T-helper 1 cell treated with Interleukin-12 subunit alpha and Interleukin-12 subunit beta and Interleukin-4 antibody, amounts not matched to agents 30 μg/mL and 1 μg/mL, for 36 hours (primary cell): ENCODE results near the gene AUTS2.

ENCODE experiments used
- H3K27ac Mint-ChIP-seq: one replicate; pipeline ENCODE4 v1.8.0; 2021; ENCODE audit warnings: mild to moderate bottlenecking, mixed read lengths
- H3K27me3 Mint-ChIP-seq: one replicate; pipeline ENCODE4 v1.8.0; 2021; ENCODE audit warnings: low read depth, mixed read lengths
- H3K36me3 Mint-ChIP-seq: one replicate; pipeline ENCODE4 v1.8.0; 2021; ENCODE audit warnings: low read depth, mixed read lengths
- H3K4me1 Mint-ChIP-seq: one replicate; pipeline ENCODE4 v1.8.0; 2021; ENCODE audit warnings: low read depth, mixed read lengths
- H3K4me3 Mint-ChIP-seq: one replicate; pipeline ENCODE4 v1.8.0; 2021; ENCODE audit warnings: mild to moderate bottlenecking, moderate library complexity, mixed read lengths
- H3K9me3 Mint-ChIP-seq: one replicate; pipeline ENCODE4 v1.8.0; 2021; ENCODE audit warnings: mixed read lengths

The AUTS2 gene

DNA sequence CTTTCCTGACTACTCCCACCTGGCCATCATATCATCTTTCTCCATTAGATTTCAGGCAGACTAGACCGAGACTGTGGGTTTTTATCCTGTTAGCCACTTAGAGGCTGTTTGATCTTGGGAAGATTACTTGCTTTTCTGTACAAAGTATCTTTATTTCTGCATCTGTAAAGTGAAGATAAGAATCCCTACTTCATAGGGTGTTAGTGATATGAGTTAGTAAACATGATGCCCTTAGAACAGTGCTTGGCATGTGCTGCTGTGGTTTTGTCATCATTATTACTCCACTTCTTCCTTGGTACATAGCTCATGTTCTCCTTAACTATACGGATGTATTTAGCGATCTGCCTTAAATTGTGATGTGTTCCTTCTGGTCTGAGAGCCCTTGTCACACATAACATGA, 165.2 kb downstream of the AUTS2 start:
- no peak overlapping the region for H3K27ac Mint-ChIP-seq
- H3K4me1 Mint-ChIP-seq: peaks cover 2% of the 10 kb centered on the region
- no peaks in the 10 kb centered on the region for H3K36me3 Mint-ChIP-seq
- peaks cover 3% of the 10 kb centered on the region for H3K9me3 Mint-ChIP-seq
- H3K4me3 Mint-ChIP-seq: no peak overlapping the region
- no peaks in the 10 kb centered on the region for H3K27me3 Mint-ChIP-seq

DNA sequence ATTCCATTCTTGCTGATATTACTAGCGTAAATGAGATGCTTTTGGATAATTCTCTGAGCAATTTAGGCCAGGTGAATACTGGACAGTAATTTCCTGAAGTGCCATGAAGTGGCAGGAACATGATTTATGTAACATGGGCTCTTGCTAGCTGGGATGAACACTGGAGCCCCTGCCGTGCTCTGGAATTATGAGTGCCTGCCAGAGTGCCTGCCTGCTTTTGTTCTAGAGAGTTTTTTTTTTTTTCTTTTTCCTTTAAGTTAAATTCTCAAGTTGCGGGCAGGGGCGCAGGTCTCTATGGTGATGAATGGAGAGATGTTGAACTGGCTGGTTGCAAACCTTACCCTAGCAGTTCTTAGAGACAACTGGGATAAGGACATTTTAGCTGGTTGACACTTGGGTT, 165.9 kb downstream of the AUTS2 start:
- Mint-ChIP-seq H3K4me1 (peaks cover 2% of the 10 kb centered on the region), H3K36me3 (no peaks in the 10 kb centered on the region)

GRCh38 chr7:69764681-69765080, 166.4 kb downstream of the AUTS2 start:
- Mint-ChIP-seq H3K4me3 (no peak overlapping the region), H3K27me3 (no peaks in the 10 kb centered on the region), H3K9me3 (peaks cover 3% of the 10 kb centered on the region), H3K36me3 (no peaks in the 10 kb centered on the region), H3K4me1 (peaks cover 2% of the 10 kb centered on the region), H3K27ac (no peak overlapping the region)

More for the DNA sequence above, 165.9 kb downstream of the AUTS2 start:
- no peak overlapping the region for H3K4me3 Mint-ChIP-seq
- no peaks in the 10 kb centered on the region for H3K27me3 Mint-ChIP-seq
- H3K27ac Mint-ChIP-seq: no peak overlapping the region
- H3K9me3 Mint-ChIP-seq: peaks cover 3% of the 10 kb centered on the region

- Mint-ChIP-seq H3K27ac (no peak overlapping the region), H3K4me1 (peaks cover 2% of the 10 kb centered on the region), H3K36me3 (no peaks in the 10 kb centered on the region), H3K4me3 (no peak overlapping the region), H3K9me3 (peaks cover 3% of the 10 kb centered on the region), H3K27me3 (no peaks in the 10 kb centered on the region)
These were observed 167.6 kb downstream of the AUTS2 start for GRCh38 chr7:69765879-69766278.

GRCh38 chr7:69768986-69769595, 170.8 kb downstream of the AUTS2 start:
- peaks cover 3% of the 10 kb centered on the region for H3K9me3 Mint-ChIP-seq

DNA sequence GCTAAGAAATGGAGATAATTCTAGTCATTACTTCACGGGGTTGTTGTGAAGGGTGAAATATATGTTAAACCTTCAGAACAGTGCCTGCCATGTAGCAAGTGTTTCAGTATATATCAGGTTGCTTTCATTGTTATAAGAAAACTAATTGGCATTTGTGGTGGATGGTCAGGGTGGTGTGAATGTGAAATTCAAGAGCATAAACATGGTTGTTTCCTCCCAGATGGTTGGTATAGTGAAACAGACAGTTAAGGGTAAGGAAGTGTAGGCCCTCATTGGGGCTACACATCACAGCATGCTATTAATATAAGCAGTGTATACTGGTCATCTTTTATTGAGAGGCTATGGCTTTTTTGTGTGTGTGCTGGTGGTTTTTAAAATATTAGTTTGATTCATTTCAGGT, 171.6 kb downstream of the AUTS2 start:
- H3K36me3 Mint-ChIP-seq: no peaks in the 10 kb centered on the region
- peaks cover 2% of the 10 kb centered on the region for H3K4me1 Mint-ChIP-seq
- H3K9me3 Mint-ChIP-seq: peaks cover 3% of the 10 kb centered on the region
- no peak overlapping the region for H3K4me3 Mint-ChIP-seq
- H3K27me3 Mint-ChIP-seq: no peaks in the 10 kb centered on the region
- H3K27ac Mint-ChIP-seq: no peak overlapping the region

More at GRCh38 chr7:69768986-69769595, 170.8 kb downstream of the AUTS2 start:
- Mint-ChIP-seq H3K27me3 (no peaks in the 10 kb centered on the region), H3K4me3 (no peak overlapping the region), H3K27ac (no peak overlapping the region), H3K4me1 (peaks cover 2% of the 10 kb centered on the region), H3K36me3 (no peaks in the 10 kb centered on the region)

GRCh38 chr7:69770613-69771012, 172.3 kb downstream of the AUTS2 start:
- no peak overlapping the region for H3K27ac Mint-ChIP-seq
- H3K27me3 Mint-ChIP-seq: no peaks in the 10 kb centered on the region
- H3K9me3 Mint-ChIP-seq: peaks cover 3% of the 10 kb centered on the region
- no peaks in the 10 kb centered on the region for H3K36me3 Mint-ChIP-seq
- no peak overlapping the region for H3K4me3 Mint-ChIP-seq
- H3K4me1 Mint-ChIP-seq: peaks cover 2% of the 10 kb centered on the region

DNA sequence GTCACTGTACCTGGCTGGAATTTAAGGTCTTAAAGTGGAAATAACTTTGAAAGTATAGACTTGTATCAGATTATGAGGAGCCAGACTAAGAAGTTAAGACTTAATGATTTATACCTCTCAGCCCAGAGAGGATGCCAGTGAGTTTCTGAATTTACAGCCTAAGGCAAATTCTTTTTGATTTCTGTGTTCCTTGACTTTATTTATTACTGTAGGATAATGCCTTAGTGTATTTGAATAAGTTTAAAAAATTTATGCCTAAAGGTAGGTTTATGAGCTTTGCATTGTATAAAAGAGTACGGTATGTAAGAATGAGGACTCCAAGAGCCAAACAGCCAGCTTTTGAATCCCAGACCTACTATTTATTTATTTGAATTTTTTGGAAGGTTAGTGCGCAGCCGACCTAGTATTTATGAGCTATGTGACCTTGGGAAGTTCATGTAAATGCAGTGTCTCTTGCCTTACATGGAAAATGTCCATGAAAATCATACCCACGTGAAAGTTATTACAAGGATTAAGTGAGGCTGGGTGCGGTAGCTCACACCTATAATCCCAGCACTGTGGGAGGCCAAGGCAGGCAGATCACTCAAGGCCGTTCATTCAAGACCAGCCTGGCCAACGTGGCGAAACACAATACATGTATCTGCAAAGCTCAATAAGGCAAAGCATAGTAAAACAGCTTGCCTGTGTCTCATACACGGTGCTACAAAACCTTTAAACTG, 174.6 kb downstream of the AUTS2 start:
- Mint-ChIP-seq H3K4me1 (no peaks in the 10 kb centered on the region), H3K36me3 (no peaks in the 10 kb centered on the region), H3K27me3 (no peaks in the 10 kb centered on the region), H3K4me3 (no peak overlapping the region), H3K27ac (no peak overlapping the region), H3K9me3 (no peaks in the 10 kb centered on the region)

DNA sequence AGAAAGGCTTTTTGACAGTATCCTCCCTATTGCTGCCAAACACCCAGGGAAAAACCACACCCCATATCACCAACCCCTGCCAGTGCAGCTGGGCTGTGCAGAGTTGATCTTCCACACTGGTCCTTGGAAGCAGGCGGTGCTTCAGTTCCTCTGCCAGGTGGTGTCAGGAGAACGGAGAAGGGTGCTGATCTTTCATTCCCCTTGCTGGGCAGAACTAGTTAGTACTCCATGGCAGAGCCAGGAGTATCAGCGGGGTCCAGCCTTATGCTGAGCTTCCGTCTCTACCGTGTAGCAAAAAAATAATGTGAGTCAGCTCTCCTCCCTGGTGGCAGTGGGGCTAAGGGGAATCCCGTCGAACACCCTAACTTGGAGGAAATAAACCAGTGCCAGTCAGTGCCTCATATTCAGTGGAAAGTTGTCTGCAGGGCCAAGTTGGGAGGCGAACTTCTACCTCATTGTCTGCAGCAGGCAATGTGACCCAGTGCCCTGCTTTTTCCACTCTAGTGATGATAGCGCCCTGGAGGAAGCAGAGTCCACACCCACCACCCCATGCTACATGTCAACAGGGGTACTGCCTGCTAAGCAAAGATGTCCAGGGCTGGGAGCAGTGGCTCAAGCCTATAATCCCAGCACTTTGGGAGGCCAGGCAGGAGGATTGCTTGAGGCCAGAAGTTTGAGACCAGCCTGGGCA, 175.4 kb downstream of the AUTS2 start:
- Mint-ChIP-seq H3K9me3 (no peaks in the 10 kb centered on the region), H3K4me1 (no peaks in the 10 kb centered on the region), H3K36me3 (no peaks in the 10 kb centered on the region), H3K27me3 (no peaks in the 10 kb centered on the region), H3K4me3 (no peak overlapping the region), H3K27ac (no peak overlapping the region)

DNA sequence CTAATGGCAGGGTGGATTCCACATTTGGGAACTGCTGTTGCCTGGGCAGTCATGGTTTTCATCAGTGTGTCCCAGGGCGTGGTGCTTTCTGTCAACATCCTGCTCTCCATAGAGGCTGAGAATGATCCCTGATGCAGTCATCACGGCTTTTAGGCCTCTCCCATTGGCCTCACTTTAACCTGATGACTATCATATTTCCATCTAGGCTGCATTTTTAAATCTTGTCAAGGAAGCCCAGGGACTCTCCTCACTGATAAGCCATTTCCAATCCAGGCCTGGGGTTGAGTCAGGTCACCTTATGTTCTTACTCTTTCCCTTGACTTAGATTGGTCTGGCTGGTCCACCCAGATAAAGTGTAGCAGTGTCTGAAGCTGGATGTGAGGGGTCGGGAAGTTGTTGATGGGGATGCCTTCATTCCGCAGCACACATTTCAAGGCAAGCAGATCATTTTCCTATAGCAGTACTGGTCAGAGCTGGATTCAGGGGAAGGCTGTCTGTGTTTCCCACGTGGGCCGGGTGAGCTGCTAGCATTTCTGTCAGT, 177.0 kb downstream of the AUTS2 start:
- H3K4me1 Mint-ChIP-seq: no peaks in the 10 kb centered on the region
- no peaks in the 10 kb centered on the region for H3K36me3 Mint-ChIP-seq
- no peak overlapping the region for H3K27ac Mint-ChIP-seq
- H3K27me3 Mint-ChIP-seq: no peaks in the 10 kb centered on the region
- no peak overlapping the region for H3K4me3 Mint-ChIP-seq
- no peaks in the 10 kb centered on the region for H3K9me3 Mint-ChIP-seq

- Mint-ChIP-seq H3K4me3 (no peak overlapping the region), H3K27ac (no peak overlapping the region), H3K4me1 (no peaks in the 10 kb centered on the region), H3K36me3 (no peaks in the 10 kb centered on the region), H3K9me3 (no peaks in the 10 kb centered on the region), H3K27me3 (no peaks in the 10 kb centered on the region)
These were observed 178.3 kb downstream of the AUTS2 start for GRCh38 chr7:69776611-69777010.

GRCh38 chr7:69778138-69778537, 179.9 kb downstream of the AUTS2 start:
- H3K36me3 Mint-ChIP-seq: no peaks in the 10 kb centered on the region
- H3K27me3 Mint-ChIP-seq: no peaks in the 10 kb centered on the region
- H3K27ac Mint-ChIP-seq: no peak overlapping the region
- no peaks in the 10 kb centered on the region for H3K4me1 Mint-ChIP-seq
- no peak overlapping the region for H3K4me3 Mint-ChIP-seq
- H3K9me3 Mint-ChIP-seq: no peaks in the 10 kb centered on the region

- H3K27me3 Mint-ChIP-seq: no peaks in the 10 kb centered on the region
- no peak overlapping the region for H3K4me3 Mint-ChIP-seq
- H3K36me3 Mint-ChIP-seq: no peaks in the 10 kb centered on the region
- no peak overlapping the region for H3K27ac Mint-ChIP-seq
- no peaks in the 10 kb centered on the region for H3K9me3 Mint-ChIP-seq
- no peaks in the 10 kb centered on the region for H3K4me1 Mint-ChIP-seq
These were observed 182.1 kb downstream of the AUTS2 start for GRCh38 chr7:69780379-69780778.

DNA sequence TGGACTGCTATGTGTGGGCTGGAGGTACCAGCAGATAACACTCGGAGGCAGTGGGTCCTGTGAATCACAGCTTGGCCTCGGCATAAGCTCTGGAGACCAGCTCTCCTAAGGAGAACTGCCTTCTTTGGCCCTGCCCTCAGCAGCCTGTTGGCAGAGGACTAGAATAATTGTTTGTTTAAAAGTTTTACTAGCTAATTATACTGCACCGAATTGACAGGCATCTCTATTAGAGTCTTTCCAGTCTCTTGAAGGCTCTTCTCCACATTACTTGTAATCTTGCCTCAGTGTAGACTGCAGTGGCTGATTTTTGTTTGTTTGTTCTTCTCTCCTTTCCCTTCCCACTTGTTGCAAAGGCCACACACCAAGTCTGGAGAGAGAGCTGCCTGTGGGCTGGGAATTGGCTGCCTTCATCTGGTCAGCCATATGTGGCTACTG, 183.2 kb downstream of the AUTS2 start:
- H3K4me1 Mint-ChIP-seq: no peaks in the 10 kb centered on the region
- no peak overlapping the region for H3K4me3 Mint-ChIP-seq
- no peaks in the 10 kb centered on the region for H3K27me3 Mint-ChIP-seq
- no peaks in the 10 kb centered on the region for H3K36me3 Mint-ChIP-seq
- H3K9me3 Mint-ChIP-seq: no peaks in the 10 kb centered on the region
- no peak overlapping the region for H3K27ac Mint-ChIP-seq
